HepG2 (cell line): ENCODE data around the gene ANXA9. TPM values are rescaled to one million over a fixed set of nuclear protein-coding genes. Genes with fewer than 3 reads are reported as not detected.

Source experiments
- ATAC-seq: fragments of 200-7000 bp; cut with Tn5 transposase; 3 replicates; pipeline ENCODE4 v1.9.1; 2020; ENCODE audit warnings: mild to moderate bottlenecking, moderate library complexity
- BruUV-seq: library from RNA; stranded (reverse); fragments of 400-500 nt; replicated peaks from 2 replicates; lab custom pipeline; 2021; lab: Mats Ljungman, UMichigan
- CTCF ChIA-PET: fragments of 300-600 bp; formaldehyde crosslinking; extraction: SDS; loops from one replicate; lab custom pipeline; 2021; ENCODE audit warnings: low total read pairs, inconsistent platforms, low intra/inter-chr PET ratio; lab: Yijun Ruan, JAX
- POLR2A ChIA-PET: fragments of 350-600 bp; sonication (Branson Sonifier 250); formaldehyde crosslinking; loops from one replicate; lab custom pipeline; 2020; ENCODE audit warnings: antibody characterized with exemption, inconsistent platforms; lab: Yijun Ruan, JAX
- DNase-seq: peaks from one replicate; pipeline ENCODE4 v3.0.0-alpha.2; 2015; ENCODE audit warnings: low spot score
- FAIRE-seq: peaks from 3 replicates; lab custom pipeline; 2011; peaks lifted over from hg19 to GRCh38; lab: Jason Lieb, UNC
- H2AFZ ChIP-seq: one replicate; pipeline ENCODE4 v1.6.1; 2011; ENCODE audit warnings: low read length, inconsistent platforms
- H3K27ac ChIP-seq: fragments of 300-600 bp; 3 replicates; pipeline ENCODE4 v1.8.0; 2011; ENCODE audit warnings: mixed run types, mild to moderate bottlenecking, mixed read lengths, low read length, inconsistent platforms; ENCODE audit not compliant: insufficient read depth; ENCODE audit errors: extremely low read length
- H3K27me3 ChIP-seq, 2 experiments: fragments of 200-600 bp in 1 of 2; 2 replicates in 1 of 2; 3 replicates in 1 of 2; pipeline versions ENCODE4 v1.6.0 to v1.8.0; 2011; ENCODE audit warnings: low read length in 2 of 2, mild to moderate bottlenecking in 2 of 2, moderate library complexity in 2 of 2, inconsistent platforms in 1 of 2; ENCODE audit not compliant: insufficient read depth in 2 of 2, control insufficient read depth in 1 of 2
- H3K36me3 ChIP-seq, 2 experiments: fragments of 200-600 bp in 1 of 2; replicated peaks in 1 of 2; 2 replicates in 1 of 2; 3 replicates in 1 of 2; pipeline versions ENCODE4 v1.5.1 to v1.8.0; 2011; ENCODE audit warnings: low read length in 2 of 2, inconsistent platforms in 1 of 2; ENCODE audit not compliant: insufficient read depth in 2 of 2, control insufficient read depth in 1 of 2
- H3K4me1 ChIP-seq: 2 replicates; pipeline ENCODE4 v1.5.1; 2012; ENCODE audit warnings: low read length, inconsistent platforms; ENCODE audit not compliant: insufficient read depth
- H3K4me2 ChIP-seq: 2 replicates; pipeline ENCODE4 v1.6.0; 2011; ENCODE audit warnings: low read depth, low read length, inconsistent platforms
- H3K4me3 ChIP-seq, 3 experiments: fragments of 200-600 bp in 1 of 3; sonication (generic), shearing (Covaris generic) in 1 of 3; replicated peaks in 1 of 3; 2 replicates each; pipeline ENCODE4 v1.5.1; 2011 to 2016; ENCODE audit warnings: low read length in 3 of 3, inconsistent platforms in 2 of 3, low read depth in 2 of 3, mild to moderate bottlenecking in 2 of 3, control low read depth in 1 of 3, mixed read lengths in 1 of 3; ENCODE audit not compliant: insufficient read depth in 1 of 3
- H3K79me2 ChIP-seq: one replicate; pipeline ENCODE4 v1.6.1; 2011; ENCODE audit warnings: low read length, inconsistent platforms; ENCODE audit not compliant: insufficient read depth
- H3K9ac ChIP-seq: 2 replicates; pipeline ENCODE4 v1.6.0; 2011; ENCODE audit warnings: mild to moderate bottlenecking, low read depth, low read length, inconsistent platforms; ENCODE audit not compliant: insufficient read depth
- H3K9me3 ChIP-seq: 2 replicates; pipeline ENCODE4 v1.5.1; 2012; ENCODE audit warnings: mild to moderate bottlenecking, low read length
- H4K20me1 ChIP-seq: 2 replicates; pipeline ENCODE4 v1.6.0; 2011; ENCODE audit warnings: inconsistent platforms, mild to moderate bottlenecking, low read length, moderate library complexity; ENCODE audit not compliant: insufficient read depth
- ATF7-NPFF ChIP-seq: sonication (generic); formaldehyde crosslinking; IDR thresholded peaks from 2 replicates; pipeline ENCODE4 v1.8.1; 2023; ENCODE audit warnings: mild to moderate bottlenecking, low read depth, missing genetic modification reagents, moderate library complexity
- DMAP1 ChIP-seq: IDR thresholded peaks from 2 replicates; pipeline ENCODE4 v1.6.1; 2016
- ETS1 ChIP-seq: sonication (generic); formaldehyde crosslinking; IDR thresholded peaks from 2 replicates; pipeline ENCODE4 v1.4.0; 2020; ENCODE audit warnings: missing genetic modification reagents
- MAFF ChIP-seq: IDR thresholded peaks from 2 replicates; pipeline ENCODE4 v1.6.1; 2011; ENCODE audit warnings: low read depth, low read length, improper control_type of control experiment
- NFE2L2 ChIP-seq: fragments of 150-350 bp; IDR thresholded peaks from 2 replicates; pipeline ENCODE4 v1.6.1; 2014; ENCODE audit warnings: low read length
- PHB2 ChIP-seq: fragments of 450-650 bp; IDR thresholded peaks from 2 replicates; pipeline ENCODE4 v1.6.1; 2018; ENCODE audit not compliant: partially characterized antibody
- PRDM4 ChIP-seq: sonication (generic); formaldehyde crosslinking; IDR thresholded peaks from 2 replicates; pipeline ENCODE4 v1.9.0; 2021; ENCODE audit warnings: missing genetic modification reagents, borderline replicate concordance
- RBM22 ChIP-seq: fragments of 200-400 bp; formaldehyde crosslinking; optimal IDR thresholded peaks from 2 replicates; pipeline ENCODE3; 2017; ENCODE audit warnings: mild to moderate bottlenecking, low read length, moderate library complexity
- SMARCE1 ChIP-seq: fragments of 450-650 bp; IDR thresholded peaks from 2 replicates; pipeline ENCODE4 v1.6.1; 2017; ENCODE audit warnings: borderline replicate concordance
- SOX6 ChIP-seq, 2 experiments: fragments of 450-650 bp in 1 of 2; sonication (generic) in 1 of 2; formaldehyde crosslinking in 1 of 2; IDR thresholded peaks; 2 replicates each; pipeline versions ENCODE4 v1.4.0 to v1.6.1; 2017 to 2020; ENCODE audit warnings: antibody characterized with exemption in 1 of 2, mild to moderate bottlenecking in 1 of 2, missing genetic modification reagents in 1 of 2
- TFDP2 ChIP-seq: sonication (generic); formaldehyde crosslinking; IDR thresholded peaks from 2 replicates; pipeline ENCODE4 v1.4.0; 2020; ENCODE audit warnings: missing genetic modification reagents
- ZFX ChIP-seq: sonication (generic); formaldehyde crosslinking; IDR thresholded peaks from 2 replicates; pipeline ENCODE4 v1.4.0; 2020; ENCODE audit warnings: mild to moderate bottlenecking, low read depth, missing genetic modification reagents, moderate library complexity
- ZKSCAN8 ChIP-seq: IDR thresholded peaks from 2 replicates; pipeline ENCODE4 v1.6.1; 2016; ENCODE audit warnings: borderline replicate concordance, missing genetic modification reagents, missing compliant biosample characterization
- ZNF143 ChIP-seq: sonication (generic); formaldehyde crosslinking; IDR thresholded peaks from 2 replicates; pipeline ENCODE4 v1.4.0; 2020; ENCODE audit warnings: missing genetic modification reagents
- ZNF207 ChIP-seq: fragments of 450-650 bp; IDR thresholded peaks from 2 replicates; pipeline ENCODE4 v1.6.1; 2016; ENCODE audit warnings: antibody characterized with exemption, borderline replicate concordance
- ZNF580 ChIP-seq: IDR thresholded peaks from 2 replicates; pipeline ENCODE4 v1.6.1; 2016; ENCODE audit warnings: low read depth, borderline replicate concordance
- ZNF652 ChIP-seq: IDR thresholded peaks from 2 replicates; pipeline ENCODE4 v1.6.1; 2016; ENCODE audit warnings: low read depth, borderline replicate concordance
- ZNF780A ChIP-seq: sonication (generic); formaldehyde crosslinking; IDR thresholded peaks from 2 replicates; pipeline ENCODE4 v1.8.0; 2022; ENCODE audit warnings: mild to moderate bottlenecking, missing genetic modification reagents, moderate library complexity
- ZNF850 ChIP-seq: sonication (generic); formaldehyde crosslinking; conservative IDR thresholded peaks from 2 replicates; pipeline ENCODE4 v1.9.0; 2021; ENCODE audit warnings: mild to moderate bottlenecking, missing genetic modification reagents
- WGBS: methylation state at CpG from one replicate; pipeline ENCODE4 v1.1.6; 2017; ENCODE audit warnings: low lambda C conversion rate; 5-methylcytosine and 5-hydroxymethylcytosine counted together
- in situ Hi-C: cut with HindIII; loops from 2 replicates; pipeline ENCODE4 v1.10.0; 2017; ENCODE audit warnings: low pct_unique_long_range_greater_than_20kb; ENCODE audit not compliant: extremely low pct_ligation_motif_present
- intact Hi-C: fragments of 100-400 bp; cut with micrococcal nuclease; formaldehyde crosslinking; loops from one replicate; pipeline ENCODE4 v1.10.0; 2022; ENCODE audit not compliant: unreplicated experiment
- polyA plus RNA-seq, 8 experiments: library from polyadenylated mRNA; depleted of rRNA in 3 of 8; stranded (reverse) in 7 of 8; unstranded in 1 of 8; fragments of >200 nt; fragmentation: Illumina TruSeq in 4 of 8; extraction: Trizol in 4 of 8; gene quantifications; 2 replicates each; pipeline versions ENCODE4 v1.2.1 to v1.2.3, GENCODE V29; 2011 to 2016; ENCODE audit warnings: low read depth in 4 of 8, missing spikeins in 1 of 8, mixed read lengths in 1 of 8; ENCODE audit not compliant: insufficient read depth in 1 of 8
- total RNA-seq, 5 experiments: library from RNA; depleted of rRNA; stranded (reverse); fragments of >200 nt; fragmentation: Illumina TruSeq; extraction: Trizol; gene quantifications; 2 replicates each; pipeline ENCODE4 v1.2.3, GENCODE V29; 2016; ENCODE audit warnings: low read depth in 1 of 5

The ANXA9 gene
- total and polyA plus RNA-seq, 2 of the 13 experiments (the other 11 are each of a cell fraction or from before 2014, with no cell fraction given), result 13.3 to 23.9 TPM

GRCh38 chr1:151035167-151035566 lies 53.1 kb downstream of the ANXA9 start (continued):
- no peak for TF ChIP-seq PRDM4 (CRISPR knock-in tag)
- no peak for TF ChIP-seq ZNF143 (CRISPR knock-in tag)
- TF ChIP-seq ZNF780A, result no peak
- TF ChIP-seq TFDP2 (CRISPR knock-in tag), result no peak
- TF ChIP-seq NFE2L2, result no peak
- no peak for TF ChIP-seq ZNF207

- POLR2A ChIA-PET, result no interaction called here
- no peak for TF ChIP-seq MAFF
- no peak for TF ChIP-seq PHB2
- TF ChIP-seq RBM22, result no peak
- no peak for TF ChIP-seq ETS1 (CRISPR knock-in tag)
- TF ChIP-seq ATF7-NPFF (CRISPR knock-in tag), result no peak
- TF ChIP-seq ZNF580 (CRISPR knock-in tag), result no peak
- TF ChIP-seq ZNF652, result no peak
- TF ChIP-seq SOX6 (IDR thresholded peaks at IDR 0.05), result no peak
- TF ChIP-seq SOX6 (CRISPR knock-in tag; IDR thresholded peaks at IDR 0.05), result no peak
- no peak for TF ChIP-seq SMARCE1
- TF ChIP-seq ZNF850 (CRISPR knock-in tag), result no peak
- TF ChIP-seq TFDP2 (CRISPR knock-in tag), result no peak
- TF ChIP-seq ZFX (CRISPR knock-in tag), result no peak
- TF ChIP-seq ZKSCAN8 (CRISPR knock-in tag), result no peak
- no peak for TF ChIP-seq DMAP1 (CRISPR knock-in tag)
- TF ChIP-seq, all 625 proteins: peak for 0
- no TSS peak for BruUV-seq
- H3K9me3 ChIP-seq, result no peaks in the 10 kb centered on the region
- CTCF ChIA-PET, result no interaction called here
- no peaks in the 10 kb centered on the region for H3K79me2 ChIP-seq
- ATAC-seq (no peak), FAIRE-seq (no peak), DNase-seq (no peak)
- no peaks in the 10 kb centered on the region for H4K20me1 ChIP-seq
- in situ Hi-C loops (no loop called here), intact Hi-C loops (no loop called here)
- no peak within 1 kb of the TSS for H2AFZ ChIP-seq
- H3K27ac ChIP-seq, result no peak within 1 kb of the TSS
- no peak within 1 kb of the TSS for H3K4me3 ChIP-seq
- no peaks in the 10 kb centered on the region for H3K27me3 ChIP-seq
- peaks cover 5 to 20% of the 10 kb centered on the region in 2 experiments; a peak in 3 of 5 replicates for H3K36me3 ChIP-seq
- H3K4me2 ChIP-seq, result no peak within 1 kb of the TSS
- H3K4me1 ChIP-seq, result no peaks in the 10 kb centered on the region
- H3K9ac ChIP-seq, result no peak within 1 kb of the TSS
- 64% methylated on average over 2 of the region's 2 CpGs for WGBS
Measured at GRCh38 chr1:151036356-151036755, 54.3 kb downstream of the ANXA9 start, which contains the start of gene BNIPL. Gene BNIPL, plus strand, starts transcription at chr1:151036586. Its CDS starts 140 bp downstream, at chr1:151036726.
